GM18870 (cell line): ENCODE results near the gene XYLT1.

Source experiments
- ATAC-seq: cut with Tn5 transposase; IDR thresholded peaks from one replicate; pipeline ENCODE4 v1.9.1; 2021; ENCODE audit warnings: moderate library complexity; ENCODE audit not compliant: unreplicated experiment

XYLT1 gene

DNA sequence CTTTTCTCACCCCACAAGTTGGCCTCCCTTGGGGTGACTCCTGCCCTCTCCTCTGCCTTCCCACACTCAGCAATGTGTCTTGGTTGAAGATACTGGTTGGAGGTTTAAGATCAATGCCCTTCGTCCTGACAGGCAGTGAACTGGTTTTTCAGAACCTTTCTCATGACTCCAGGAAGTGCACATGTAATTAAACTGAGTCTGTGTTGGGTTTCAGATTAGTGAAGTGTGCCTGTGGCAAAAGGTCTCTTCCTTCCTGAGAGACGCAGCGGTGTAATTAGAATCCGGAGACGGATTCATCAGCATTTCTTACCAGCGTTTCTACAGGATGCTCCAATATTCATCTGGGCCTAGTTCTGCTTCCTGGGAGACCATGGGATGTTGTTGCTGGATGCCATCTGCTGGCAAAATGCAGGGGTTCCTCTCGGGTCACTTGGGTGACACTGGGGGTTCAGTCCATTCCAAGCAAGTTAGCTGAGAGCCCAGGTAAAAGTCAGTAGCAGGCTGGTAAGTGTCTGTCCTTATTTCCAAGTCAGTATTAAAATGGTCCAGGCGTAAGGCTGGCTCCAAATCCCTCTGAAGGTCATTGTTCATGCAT, 233.3 kb downstream of the XYLT1 start:
- no peak for ATAC-seq

DNA sequence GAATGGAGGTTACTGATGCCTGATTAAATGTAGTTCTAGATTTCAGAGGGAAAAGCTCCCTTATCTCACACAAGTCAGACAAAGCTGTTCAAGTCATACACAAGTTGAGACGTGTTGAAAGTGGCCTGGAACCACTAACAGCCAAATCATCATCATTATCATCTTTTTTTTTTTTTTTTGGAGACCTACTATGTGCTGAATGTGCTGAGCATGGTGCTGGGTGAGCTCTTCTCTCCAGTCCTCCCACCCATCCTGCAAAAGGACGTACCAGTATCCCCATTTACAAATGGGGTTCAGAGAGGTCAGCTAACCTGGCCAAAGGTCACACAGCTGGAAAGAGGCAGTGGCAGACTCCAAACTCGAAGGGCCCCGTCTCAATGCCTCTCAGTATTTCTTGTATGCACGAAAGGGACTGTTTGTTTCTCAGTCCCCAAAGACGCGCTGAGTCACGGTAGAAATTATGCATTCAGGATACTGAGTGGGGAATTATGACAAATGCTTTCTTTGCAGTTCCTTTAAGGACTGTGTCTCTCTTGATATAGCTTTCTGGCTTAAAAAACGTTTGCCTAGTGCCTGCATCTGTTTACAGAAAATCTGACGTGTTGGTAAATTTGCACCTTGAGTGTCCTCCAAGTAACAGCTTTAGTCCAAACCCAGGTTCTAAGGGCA, 235.5 kb downstream of the XYLT1 start:
- ATAC-seq: no peak

DNA sequence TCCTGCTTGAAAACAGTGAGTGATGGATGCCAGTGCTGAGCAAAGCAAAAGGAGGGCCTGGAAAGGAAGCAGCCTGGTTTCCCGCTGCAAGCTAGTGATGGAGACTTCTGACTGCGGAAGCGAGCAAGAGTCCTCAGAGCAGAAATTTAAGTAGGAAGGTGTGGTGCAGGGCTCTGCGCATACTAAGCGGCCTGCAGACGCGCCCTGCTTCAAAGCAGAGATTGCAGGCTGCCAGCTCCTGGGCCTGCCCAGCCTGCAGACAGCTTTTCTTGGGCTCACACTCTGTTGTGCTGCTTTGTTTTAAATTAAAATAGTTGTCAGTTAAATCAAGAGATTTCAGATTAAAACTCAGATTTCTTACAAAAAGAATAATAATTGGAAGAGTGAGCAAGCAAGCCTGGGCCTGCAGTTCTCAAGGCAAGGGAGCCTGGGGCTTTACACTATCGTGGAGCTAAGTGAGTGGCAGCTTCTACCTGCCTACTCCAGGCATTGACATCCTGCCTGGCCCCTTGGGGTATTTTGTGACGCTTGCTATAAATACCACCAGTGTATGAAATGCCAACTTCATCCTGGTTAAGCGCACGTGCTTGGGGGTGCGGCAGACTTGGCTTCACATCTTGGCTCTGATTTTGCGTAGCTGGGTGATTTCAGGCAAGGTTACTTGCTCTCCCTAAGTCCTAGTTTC, 237.3 kb downstream of the XYLT1 start:
- no peak for ATAC-seq

DNA sequence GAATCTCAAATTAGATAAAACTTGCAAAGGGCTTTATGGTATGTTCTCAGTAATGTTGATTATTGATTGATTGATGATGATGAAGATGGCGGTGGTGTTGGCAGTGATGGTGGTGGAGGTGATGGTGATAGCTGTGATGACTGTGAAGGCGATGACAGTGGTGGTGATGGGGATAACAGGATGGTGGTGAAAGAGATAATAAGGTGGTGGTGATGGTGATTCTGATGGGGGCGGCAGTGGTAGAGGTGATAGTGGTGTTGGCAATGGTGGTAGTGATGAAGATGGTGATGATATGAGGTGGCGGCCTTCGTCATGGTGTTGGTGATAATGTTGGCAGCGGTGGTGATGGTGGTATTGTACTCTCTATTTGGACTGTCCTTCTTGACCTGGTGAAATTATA, 238.3 kb downstream of the XYLT1 start:
- no peak for ATAC-seq

DNA sequence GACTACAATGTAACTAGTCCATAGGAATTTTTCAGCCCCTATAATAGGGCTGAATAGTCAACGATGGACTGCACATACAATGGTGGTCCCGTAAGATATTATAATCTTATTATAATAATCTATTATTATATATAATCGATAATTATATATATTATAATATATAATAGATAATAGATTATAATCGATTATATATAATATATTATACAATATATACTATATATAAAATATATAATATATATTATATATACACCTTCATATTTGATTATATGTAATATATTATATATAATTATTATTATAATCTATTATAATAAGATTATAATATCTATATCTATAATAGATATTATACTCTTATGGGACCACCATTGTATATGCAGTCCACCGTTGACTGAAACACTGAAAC, 238.8 kb downstream of the XYLT1 start:
- no peak for ATAC-seq

DNA sequence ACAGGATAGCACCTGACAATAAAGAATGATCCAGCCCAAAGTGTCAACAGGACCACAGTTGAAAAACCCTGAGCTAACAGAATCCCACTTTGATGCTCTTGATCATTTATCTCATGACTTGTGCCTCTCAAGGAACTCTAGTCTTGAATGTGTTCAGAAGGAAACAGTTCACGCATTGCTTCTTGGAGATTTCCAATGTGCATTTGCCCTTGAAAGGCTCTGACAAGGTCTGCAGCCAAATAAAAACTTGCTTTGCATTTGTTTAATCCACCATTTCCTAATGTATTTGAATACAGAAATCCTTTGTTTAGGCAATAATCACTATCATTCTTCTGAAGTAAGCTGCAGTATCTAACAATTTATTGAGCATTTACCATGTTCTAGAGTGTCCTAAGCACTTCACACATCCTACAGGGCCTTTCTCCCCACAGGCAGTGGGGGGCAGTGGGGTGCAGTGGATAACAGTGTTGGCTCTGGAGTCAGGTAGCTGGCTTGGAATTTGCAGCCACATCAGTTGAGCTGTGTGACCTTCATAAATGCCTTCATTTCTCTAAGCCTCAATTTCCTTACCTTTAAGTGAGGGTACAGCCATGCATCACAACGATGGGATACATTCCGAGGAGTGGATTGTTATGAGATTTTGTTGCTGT, 239.7 kb downstream of the XYLT1 start:
- ATAC-seq: no peak

DNA sequence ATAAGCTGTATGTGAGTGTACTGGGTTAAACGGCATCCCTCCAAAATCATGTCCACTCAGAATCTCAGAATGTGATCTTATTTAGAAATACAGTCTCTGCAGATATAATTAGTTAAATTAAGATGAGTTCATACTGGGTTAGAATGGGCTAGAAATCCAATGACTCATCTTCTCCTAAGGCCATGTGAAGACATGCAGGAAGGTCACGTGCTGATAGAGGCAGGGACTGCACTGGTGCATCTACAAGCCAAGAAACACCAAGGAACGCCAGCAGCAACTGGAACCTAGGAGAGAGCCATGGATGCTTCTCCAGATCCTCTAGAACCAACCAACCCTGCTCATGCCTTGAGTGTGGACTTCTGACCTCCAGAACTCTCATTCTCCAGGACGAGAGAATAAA, 241.0 kb downstream of the XYLT1 start:
- no peak for ATAC-seq

DNA sequence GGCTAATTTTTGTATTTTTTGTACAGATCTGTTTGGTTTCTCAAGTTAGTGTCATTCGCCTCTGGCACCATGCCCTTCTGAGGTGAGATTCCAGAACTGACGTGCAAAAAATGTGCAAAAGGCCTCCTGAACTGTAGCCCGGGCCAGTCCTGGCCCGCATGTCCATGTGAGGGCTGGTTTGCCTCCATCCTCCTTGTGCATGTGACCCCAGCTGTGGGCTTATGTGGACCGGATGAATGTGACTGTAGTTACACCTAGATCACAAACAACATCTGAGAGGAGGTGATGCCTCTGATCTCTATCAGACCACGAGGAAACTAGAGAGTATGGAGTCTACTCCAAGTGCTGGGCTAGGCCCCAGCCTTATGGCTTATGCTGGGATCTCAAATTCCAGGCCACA, 241.6 kb downstream of the XYLT1 start:
- no peak for ATAC-seq

DNA sequence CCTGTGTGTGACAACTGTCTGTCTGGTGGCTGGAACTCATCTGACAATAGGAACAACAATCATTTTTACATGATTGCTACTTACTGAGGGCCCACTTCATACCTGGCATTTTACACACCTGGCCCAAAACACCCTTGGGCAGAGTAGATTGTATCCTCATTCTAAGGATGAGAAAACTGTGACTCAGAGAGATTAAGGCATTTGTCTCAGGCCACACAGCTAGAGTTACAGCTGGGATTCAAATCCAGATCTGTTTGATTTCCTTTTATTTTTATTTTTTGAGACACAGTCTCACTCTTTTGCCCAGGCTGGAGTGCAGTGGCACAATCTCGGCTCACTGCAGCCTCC, 242.1 kb downstream of the XYLT1 start:
- no peak for ATAC-seq

DNA sequence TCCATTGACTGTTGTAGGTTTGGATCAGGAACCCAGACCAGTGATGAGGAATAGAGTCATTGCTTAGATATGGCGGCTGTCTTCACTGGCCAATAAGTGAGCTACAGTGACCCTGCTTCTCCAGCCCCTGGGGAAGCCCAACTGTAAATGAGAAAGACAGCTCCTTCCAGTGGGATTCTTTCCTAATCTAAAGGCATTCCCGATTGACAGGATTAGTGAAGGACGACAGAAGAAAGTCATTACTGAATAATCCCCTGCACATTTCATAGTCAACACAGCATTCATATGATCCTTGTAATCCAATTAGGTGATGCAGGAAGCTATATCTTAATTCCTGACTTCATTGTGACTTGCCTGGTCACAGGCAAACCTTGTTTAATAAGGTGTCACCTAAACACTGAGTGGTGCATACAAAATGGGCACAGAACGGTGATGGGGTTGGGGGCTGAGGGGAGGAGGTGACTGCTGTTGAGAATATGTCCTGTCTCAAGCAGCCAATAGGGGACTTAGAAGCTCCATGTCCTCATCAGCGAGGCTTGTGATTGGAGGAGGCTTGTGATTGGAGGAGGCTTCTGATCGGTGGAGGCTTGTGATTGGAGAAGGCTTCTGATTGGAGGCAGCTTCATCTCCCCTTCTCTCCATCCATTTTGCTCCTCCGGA, 242.6 kb downstream of the XYLT1 start:
- no peak for ATAC-seq

DNA sequence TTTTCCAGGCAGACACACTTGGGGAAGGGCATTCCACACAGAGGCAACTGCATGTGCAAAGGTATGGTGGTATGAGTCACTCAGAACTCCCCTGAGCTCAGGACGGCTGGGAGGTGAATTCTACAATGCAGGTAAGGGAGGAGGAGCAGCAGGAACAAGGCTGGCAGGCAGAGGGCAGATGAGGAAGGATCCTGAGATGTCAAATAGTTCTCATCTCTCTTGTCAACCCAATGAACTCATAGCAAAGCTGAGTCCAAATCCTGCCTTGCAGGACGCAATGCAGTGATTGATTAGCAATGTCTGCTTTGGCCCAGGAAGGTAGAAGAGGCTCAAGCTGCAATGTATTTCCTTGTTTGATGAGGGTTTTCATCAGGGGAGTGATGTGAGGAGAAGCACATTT, 243.5 kb downstream of the XYLT1 start:
- ATAC-seq: no peak

DNA sequence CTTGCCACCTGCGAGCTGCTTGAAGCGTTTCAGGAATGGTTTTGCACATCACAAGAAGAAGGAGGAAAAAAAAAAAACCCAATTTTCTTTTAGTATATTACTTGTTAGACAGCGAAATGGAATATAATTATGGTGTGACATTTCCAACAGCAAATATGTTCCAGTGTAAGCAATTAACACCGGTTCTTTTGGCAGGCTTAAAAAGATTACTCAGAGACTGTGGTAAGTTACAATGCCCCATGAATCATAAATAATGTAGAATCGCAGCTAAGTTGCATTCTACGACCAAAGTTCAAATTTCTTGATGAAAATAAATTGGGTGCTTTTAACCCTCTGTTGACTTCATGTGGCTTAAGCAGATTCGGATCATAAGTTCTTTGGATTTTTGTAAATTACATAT, 245.2 kb downstream of the XYLT1 start:
- no peak for ATAC-seq

DNA sequence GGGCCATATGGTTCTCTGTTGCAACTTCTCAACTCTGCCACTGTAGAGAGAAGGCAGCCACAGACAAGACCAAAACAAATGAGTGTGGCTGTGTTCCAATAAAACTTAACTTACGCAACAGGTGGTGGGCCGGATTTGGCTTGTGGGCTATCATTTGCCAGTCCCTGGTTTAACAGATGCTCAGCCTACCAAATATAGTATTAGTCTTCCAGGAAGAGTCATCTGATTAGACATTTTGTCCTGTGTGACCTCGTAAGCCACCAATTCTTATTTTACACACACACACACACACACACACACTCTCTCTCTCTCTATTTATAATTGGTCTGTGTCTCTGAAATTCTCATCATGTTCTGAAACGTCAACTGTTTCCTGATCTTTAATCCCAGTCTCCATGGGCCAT, 245.9 kb downstream of the XYLT1 start:
- no peak for ATAC-seq

DNA sequence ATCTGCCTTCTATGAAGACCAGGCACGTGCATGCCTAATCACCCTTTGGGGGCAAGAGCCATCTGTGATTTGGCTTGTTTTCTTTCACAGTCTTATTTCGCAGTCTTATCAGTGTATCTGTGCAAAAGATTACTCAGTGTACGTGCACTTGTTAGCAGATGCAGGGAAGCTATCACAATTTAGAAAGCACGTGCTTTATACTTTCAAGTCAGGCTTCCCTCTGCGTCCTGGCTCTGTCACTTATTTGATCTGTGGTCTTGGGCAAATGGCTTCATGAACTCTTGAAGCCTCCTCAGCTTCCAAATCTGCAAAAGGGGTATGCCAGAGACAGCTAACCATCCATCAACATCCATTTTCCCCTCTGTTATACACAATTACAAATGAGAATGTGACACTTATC, 246.4 kb downstream of the XYLT1 start:
- no peak for ATAC-seq

DNA sequence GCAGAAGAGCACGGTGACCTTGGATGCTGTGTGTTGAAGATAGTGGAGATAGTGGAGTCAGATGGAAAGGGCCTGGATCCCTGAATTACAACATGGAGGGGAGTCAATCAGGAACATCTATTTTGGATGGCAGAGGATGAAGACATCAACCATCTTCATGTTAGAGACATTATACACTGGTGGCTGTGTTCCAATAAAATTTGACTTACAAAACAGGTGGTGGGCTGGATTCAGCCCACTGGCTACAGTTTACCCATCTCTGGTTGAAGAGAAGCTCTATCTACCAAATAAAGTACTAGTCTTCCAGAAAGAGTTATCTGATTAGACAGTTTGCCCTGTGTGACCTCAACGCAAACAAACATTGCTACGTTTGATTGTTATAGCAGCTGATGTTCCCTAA, 247.2 kb downstream of the XYLT1 start:
- ATAC-seq: no peak

DNA sequence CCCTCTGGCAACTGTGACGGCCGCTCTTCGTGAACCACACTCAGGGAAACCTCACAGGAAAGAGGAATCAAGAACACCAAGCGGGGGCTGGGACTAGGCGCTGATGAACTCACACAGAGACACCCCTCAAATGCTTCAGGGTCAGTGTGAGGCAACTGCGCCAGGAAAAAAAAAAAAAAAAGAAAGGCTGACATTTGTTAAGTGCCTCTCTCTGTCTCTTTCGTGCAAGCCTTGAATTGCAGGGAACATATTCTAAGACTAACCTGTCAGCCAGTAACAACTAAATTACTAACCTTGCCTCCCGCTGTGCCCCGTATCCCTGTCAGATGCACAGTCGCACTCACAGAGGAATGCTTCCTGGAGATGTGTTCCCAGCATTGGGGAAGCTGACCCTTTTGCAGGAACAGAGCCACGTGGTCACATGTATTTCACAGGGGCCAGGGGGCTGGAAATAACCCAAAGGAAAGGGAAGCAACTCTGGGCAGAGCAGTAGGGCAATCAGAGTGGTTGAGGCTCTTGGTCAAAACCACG, 247.8 kb downstream of the XYLT1 start:
- ATAC-seq: no peak

DNA sequence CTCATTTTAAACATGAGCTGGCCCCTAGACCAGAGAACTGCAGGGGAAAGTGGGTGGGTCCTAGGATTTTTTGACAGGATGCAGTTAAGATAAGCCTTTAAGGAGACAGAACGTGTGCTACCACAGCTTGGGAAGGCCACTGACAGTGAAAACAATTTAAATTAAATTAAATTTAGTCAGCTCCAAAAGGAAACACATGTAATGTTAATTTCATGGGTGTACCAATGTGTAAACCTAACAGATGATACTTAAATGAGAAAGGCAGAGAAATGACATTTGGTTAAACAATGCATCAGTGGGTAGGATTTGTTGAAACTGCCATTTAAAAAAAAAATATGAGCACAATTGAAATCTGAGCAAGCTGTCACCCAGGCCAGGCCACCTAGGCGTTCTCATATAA, 250.8 kb downstream of the XYLT1 start:
- no peak for ATAC-seq

DNA sequence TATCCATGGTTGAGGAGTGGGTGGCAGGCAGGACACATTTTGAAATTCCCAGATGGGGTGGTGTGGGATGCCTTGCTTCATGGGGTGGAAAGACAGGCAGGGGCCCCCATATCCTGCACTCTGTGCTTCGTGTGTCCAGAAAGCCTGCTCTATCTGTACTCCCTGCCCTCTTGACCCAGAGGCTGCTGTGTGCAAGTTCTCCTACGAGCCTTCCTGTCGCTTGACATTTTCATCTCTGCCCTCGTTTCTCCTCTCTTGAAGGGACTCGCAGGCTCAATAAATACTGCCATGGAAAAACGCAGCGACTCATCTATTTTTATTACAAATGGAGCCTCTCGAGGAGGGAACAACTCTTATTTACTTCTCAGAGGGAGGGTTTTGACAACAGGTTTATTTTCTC, 254.8 kb downstream of the XYLT1 start:
- no peak for ATAC-seq

DNA sequence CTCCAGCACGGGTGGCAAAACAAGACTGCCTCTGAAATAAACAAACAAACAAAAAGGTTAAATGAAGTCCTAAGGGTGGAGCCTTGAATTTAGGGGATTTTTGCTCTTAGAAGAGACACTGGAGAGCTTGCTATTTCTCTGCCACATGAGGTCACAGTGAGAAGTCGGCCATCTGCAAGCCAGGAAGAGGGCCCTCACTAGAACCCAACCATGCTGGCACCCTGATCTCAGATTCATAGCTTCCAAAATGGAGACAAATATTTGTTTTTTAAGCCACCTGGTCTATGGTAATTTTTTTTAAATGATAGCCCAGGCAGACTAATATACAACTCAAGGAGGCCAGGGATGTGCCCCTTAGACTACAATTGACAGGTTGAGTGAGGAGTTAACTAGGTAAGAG, 255.5 kb downstream of the XYLT1 start:
- no peak for ATAC-seq

DNA sequence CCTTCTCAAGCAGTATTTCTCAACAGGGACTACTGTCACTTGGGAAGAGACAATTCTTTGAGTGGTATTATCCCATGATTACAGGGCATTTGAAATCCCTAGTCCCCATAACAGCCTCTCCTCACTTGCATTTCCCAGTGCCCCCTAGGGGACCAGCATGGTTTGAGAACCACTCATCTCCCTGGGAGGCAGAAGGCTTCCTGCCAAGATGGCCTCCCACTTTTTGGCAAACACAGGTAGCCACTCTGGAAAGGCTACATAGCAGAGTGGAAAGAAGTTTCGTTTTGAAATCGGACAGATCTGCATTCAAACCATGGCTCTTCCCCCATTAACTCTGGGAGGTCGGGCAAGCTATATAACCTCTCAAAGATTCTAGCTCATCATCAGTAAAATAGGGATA, 256.8 kb downstream of the XYLT1 start:
- no peak for ATAC-seq

DNA sequence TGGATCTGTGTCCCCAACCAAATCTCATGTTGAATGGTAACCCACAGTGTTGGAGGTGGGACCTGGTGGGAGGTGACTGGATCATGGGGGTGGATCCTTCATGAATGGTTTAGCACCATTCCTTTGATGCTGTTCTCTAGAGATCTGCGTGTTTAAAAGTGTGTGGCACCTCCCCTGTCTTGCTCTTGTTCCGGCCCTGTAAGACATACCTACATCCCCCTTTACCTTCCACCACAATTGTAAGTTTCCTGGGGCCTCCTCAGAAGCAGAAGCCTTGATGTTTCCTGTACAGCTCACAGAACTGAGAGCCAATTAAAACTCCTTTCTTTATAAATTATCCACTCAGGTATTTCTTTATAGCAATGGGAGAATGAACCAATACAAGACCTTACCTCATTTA, 257.7 kb downstream of the XYLT1 start:
- ATAC-seq: no peak
